OCI-LY7 (cell line): ENCODE results near the gene DIP2C. TPM values are rescaled to one million over a fixed set of nuclear protein-coding genes. Genes with fewer than 3 reads are reported as not detected.

Source experiments
- BruUV-seq: library from RNA; stranded (reverse); fragments of 400-500 nt; replicated peaks from 2 replicates; lab custom pipeline; 2021; lab: Mats Ljungman, UMichigan
- CTCF ChIA-PET: fragments of 300-600 bp; sonication (Branson Sonifier 250); formaldehyde crosslinking; loops from one replicate; lab custom pipeline; 2022; ENCODE audit warnings: antibody characterized with exemption; ENCODE audit not compliant: unreplicated experiment; lab: Charles Lee
- POLR2A ChIA-PET: fragments of 300-600 bp; sonication (Branson Sonifier 250); formaldehyde crosslinking; loops from one replicate; lab custom pipeline; 2022; ENCODE audit warnings: antibody characterized with exemption; lab: Charles Lee
- DNase-seq: peaks from one replicate; pipeline ENCODE4 v3.0.0-alpha.2; 2015; ENCODE audit warnings: low spot score
- H2AFZ ChIP-seq: fragments of 200-600 bp; sonication (generic), shearing (Covaris generic); 2 replicates; pipeline ENCODE4 v1.6.1; 2014; ENCODE audit warnings: mild to moderate bottlenecking, antibody characterized with exemption, low read length, moderate library complexity
- H3K27ac ChIP-seq: fragments of 200-600 bp; sonication (generic); 2 replicates; pipeline ENCODE4 v1.5.1; 2014; ENCODE audit warnings: mixed run types, low read depth, mild to moderate bottlenecking, moderate library complexity, low read length, inconsistent platforms; ENCODE audit not compliant: poor library complexity, severe bottlenecking
- H3K36me3 ChIP-seq: fragments of 200-600 bp; sonication (generic); 2 replicates; pipeline ENCODE4 v1.6.1; 2014; ENCODE audit warnings: mild to moderate bottlenecking, antibody characterized with exemption, low read length, moderate library complexity, mixed read lengths; ENCODE audit not compliant: insufficient read depth
- H3K4me1 ChIP-seq: fragments of 200-600 bp; sonication (generic); 2 replicates; pipeline ENCODE4 v1.5.1; 2014; ENCODE audit warnings: mild to moderate bottlenecking, low read length; ENCODE audit not compliant: insufficient read depth, poor library complexity, severe bottlenecking
- H3K4me2 ChIP-seq: fragments of 200-600 bp; sonication (generic); 2 replicates; pipeline ENCODE4 v1.6.1; 2014; ENCODE audit warnings: mild to moderate bottlenecking, low read length
- H3K4me3 ChIP-seq: fragments of 200-600 bp; sonication (generic); 2 replicates; pipeline ENCODE4 v1.5.1; 2014; ENCODE audit warnings: mild to moderate bottlenecking, low read depth, low read length; ENCODE audit not compliant: poor library complexity, severe bottlenecking
- H3K79me2 ChIP-seq: fragments of 200-600 bp; sonication (generic); 2 replicates; pipeline ENCODE4 v1.6.1; 2016; ENCODE audit warnings: low read depth, mild to moderate bottlenecking, low read length, moderate library complexity, mixed read lengths; ENCODE audit not compliant: insufficient read depth
- H3K9me2 ChIP-seq: fragments of 200-600 bp; sonication (generic); 2 replicates; pipeline ENCODE4 v1.6.1; 2016; ENCODE audit warnings: mild to moderate bottlenecking, low read length, mixed read lengths; ENCODE audit not compliant: insufficient read depth
- H3K9me3 ChIP-seq: fragments of 200-600 bp; sonication (generic); 2 replicates; pipeline ENCODE4 v1.6.1; 2014; ENCODE audit warnings: mild to moderate bottlenecking, mixed run types, low read length, mixed read lengths
- H4K20me1 ChIP-seq: fragments of 200-600 bp; sonication (generic); 2 replicates; pipeline ENCODE4 v1.6.1; 2014; ENCODE audit warnings: mild to moderate bottlenecking, antibody characterized with exemption, low read length, moderate library complexity, mixed read lengths; ENCODE audit not compliant: insufficient read depth
- EZH2phosphoT487 ChIP-seq: fragments of 200-600 bp; sonication (generic); IDR thresholded peaks from 2 replicates; pipeline ENCODE4 v1.6.1; 2018; ENCODE audit warnings: low read depth, borderline replicate concordance, mild to moderate bottlenecking, mixed run types, antibody characterized with exemption, low read length, moderate library complexity, mixed read lengths
- intact Hi-C: fragments of 100-400 bp; cut with micrococcal nuclease; formaldehyde crosslinking; loops from one replicate; pipeline ENCODE4 v1.10.0; 2022; ENCODE audit not compliant: unreplicated experiment
- total RNA-seq, 2 experiments: library from RNA; depleted of rRNA in 1 of 2; stranded (reverse); fragments of >200 nt in 1 of 2; shearing (Covaris generic) in 1 of 2; gene quantifications; 2 replicates each; pipeline ENCODE4 v1.2.3, GENCODE V29; 2014 to 2022
- TF ChIP-seq, protein P1 (sequence below): fragments of 200-600 bp; sonication (generic); conservative IDR thresholded peaks from 2 replicates; pipeline ENCODE4 v1.5.1; 2014; ENCODE audit warnings: mild to moderate bottlenecking, antibody characterized with exemption, low read length, moderate library complexity, mixed read lengths

Gene DIP2C
- total RNA-seq, 2 experiments from 2014 or later = 10.9 to 29.5 TPM

DNA sequence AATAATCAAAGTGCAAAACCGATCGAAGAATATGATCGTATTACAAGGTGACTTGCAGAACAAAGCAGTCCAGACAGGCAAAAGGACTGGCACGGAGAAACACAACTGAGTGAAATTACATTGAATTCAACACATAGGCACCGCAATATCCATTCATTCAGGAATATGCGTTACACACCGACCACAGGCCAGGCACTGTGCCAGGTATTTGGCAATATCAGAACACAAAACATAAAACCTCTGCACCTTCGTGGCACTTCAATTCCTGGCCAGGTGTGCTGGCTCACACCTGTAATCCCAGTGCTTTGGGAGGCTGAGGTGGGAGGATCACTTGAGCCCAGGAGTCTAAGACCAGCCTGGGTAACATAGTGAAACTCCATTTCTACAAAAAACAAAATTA, 187.9 kb downstream of the DIP2C start:
- H3K4me1 ChIP-seq = peaks cover 30% of the 10 kb centered on the region
- CTCF ChIA-PET = no interaction called here
- TF ChIP-seq, protein P1, sequence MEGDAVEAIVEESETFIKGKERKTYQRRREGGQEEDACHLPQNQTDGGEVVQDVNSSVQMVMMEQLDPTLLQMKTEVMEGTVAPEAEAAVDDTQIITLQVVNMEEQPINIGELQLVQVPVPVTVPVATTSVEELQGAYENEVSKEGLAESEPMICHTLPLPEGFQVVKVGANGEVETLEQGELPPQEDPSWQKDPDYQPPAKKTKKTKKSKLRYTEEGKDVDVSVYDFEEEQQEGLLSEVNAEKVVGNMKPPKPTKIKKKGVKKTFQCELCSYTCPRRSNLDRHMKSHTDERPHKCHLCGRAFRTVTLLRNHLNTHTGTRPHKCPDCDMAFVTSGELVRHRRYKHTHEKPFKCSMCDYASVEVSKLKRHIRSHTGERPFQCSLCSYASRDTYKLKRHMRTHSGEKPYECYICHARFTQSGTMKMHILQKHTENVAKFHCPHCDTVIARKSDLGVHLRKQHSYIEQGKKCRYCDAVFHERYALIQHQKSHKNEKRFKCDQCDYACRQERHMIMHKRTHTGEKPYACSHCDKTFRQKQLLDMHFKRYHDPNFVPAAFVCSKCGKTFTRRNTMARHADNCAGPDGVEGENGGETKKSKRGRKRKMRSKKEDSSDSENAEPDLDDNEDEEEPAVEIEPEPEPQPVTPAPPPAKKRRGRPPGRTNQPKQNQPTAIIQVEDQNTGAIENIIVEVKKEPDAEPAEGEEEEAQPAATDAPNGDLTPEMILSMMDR = no peak
- TF ChIP-seq EZH2phosphoT487 = no peak
- H3K27ac ChIP-seq = no peak overlapping the region
- POLR2A ChIA-PET = interaction anchor here (1.0 kb wide), 1 partner anchor 11 kb away, joined by 3 read pairs; no protein-coding TSS in a partner anchor
- no peak overlapping the region for H3K4me2 ChIP-seq
- peaks cover 7% of the 10 kb centered on the region; the same call in 1 of the 2 replicates for H4K20me1 ChIP-seq
- H3K9me3 ChIP-seq = peaks cover 28% of the 10 kb centered on the region
- no peak for DNase-seq
- H3K79me2 ChIP-seq = peaks cover 46% of the 10 kb centered on the region
- no TSS peak for BruUV-seq
- no peak overlapping the region for H2AFZ ChIP-seq
- intact Hi-C loops = no loop called here
- H3K4me3 ChIP-seq = no peak overlapping the region
- peaks cover 87% of the 10 kb centered on the region for H3K36me3 ChIP-seq
- no peaks in the 10 kb centered on the region for H3K9me2 ChIP-seq

DNA sequence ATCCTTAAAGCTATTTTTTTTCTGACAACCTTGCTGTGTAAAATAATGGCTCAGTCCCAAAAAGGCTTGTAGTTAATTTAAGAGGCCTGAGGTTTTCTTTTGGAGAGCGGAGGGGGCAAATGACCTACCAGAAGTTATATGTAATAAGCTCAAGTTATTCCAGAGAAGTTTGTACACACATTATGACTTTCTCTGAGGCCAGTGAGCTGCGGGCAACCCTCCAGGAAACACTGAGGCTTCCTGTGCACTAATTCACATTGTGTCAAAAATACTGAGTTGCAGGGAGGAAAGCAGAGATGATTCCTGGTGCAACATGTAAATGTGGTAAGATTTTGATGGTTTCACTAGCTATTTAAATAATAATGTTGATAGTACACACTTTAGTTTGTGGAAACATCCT, 188.6 kb downstream of the DIP2C start:
- no peak for DNase-seq
- H3K79me2 ChIP-seq = peaks cover 46% of the 10 kb centered on the region
- no peaks in the 10 kb centered on the region for H3K9me2 ChIP-seq
- no peak overlapping the region for H3K27ac ChIP-seq
- H3K9me3 ChIP-seq = peaks cover 21% of the 10 kb centered on the region
- no peak overlapping the region for H3K4me2 ChIP-seq
- POLR2A ChIA-PET = interaction anchor here (0.8 kb wide), 1 partner anchor 12 kb away, joined by 3 read pairs; no protein-coding TSS in a partner anchor
- BruUV-seq = no TSS peak
- H3K4me1 ChIP-seq = peaks cover 23% of the 10 kb centered on the region
- intact Hi-C loops = no loop called here
- peaks cover 7% of the 10 kb centered on the region; the same call in 1 of the 2 replicates for H4K20me1 ChIP-seq
- H3K4me3 ChIP-seq = no peak overlapping the region
- TF ChIP-seq, protein P1 = no peak
- no peak for TF ChIP-seq EZH2phosphoT487
- no peak overlapping the region for H2AFZ ChIP-seq
- CTCF ChIA-PET = interaction anchor here (0.6 kb wide), 1 partner anchor 66 kb away, joined by 4 read pairs; no protein-coding TSS in a partner anchor
- H3K36me3 ChIP-seq = peaks cover 83% of the 10 kb centered on the region

DNA sequence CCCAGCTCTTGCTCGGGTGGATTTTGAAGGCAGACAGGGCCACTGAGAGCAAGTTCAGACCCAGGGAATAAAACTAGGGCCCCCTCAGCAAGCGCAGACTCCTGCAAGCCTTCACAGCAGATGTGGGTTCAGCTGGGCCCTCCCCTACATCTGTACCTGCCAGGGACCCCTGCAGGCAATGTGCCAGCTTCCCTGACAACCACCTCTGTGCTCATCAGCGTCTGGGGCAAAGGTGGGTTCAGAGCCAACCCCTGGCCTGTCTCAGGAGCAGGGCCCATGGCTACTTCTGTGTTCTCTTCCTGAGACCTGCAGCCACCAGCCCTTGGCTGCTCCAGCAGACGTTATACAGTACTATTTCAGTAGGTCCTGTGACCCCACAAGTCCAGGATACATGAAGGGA, 189.5 kb downstream of the DIP2C start:
- intact Hi-C loops = no loop called here
- Histone ChIP-seq H4K20me1 (peaks cover 7% of the 10 kb centered on the region; the same call in 1 of the 2 replicates), H3K4me1 (peaks cover 17% of the 10 kb centered on the region), H3K9me3 (peaks cover 12% of the 10 kb centered on the region), H2AFZ (no peak overlapping the region), H3K9me2 (no peaks in the 10 kb centered on the region), H3K79me2 (peaks cover 46% of the 10 kb centered on the region), H3K4me3 (no peak overlapping the region), H3K36me3 (peaks cover 82% of the 10 kb centered on the region), H3K27ac (no peak overlapping the region), H3K4me2 (no peak overlapping the region)
- no TSS peak for BruUV-seq
- POLR2A ChIA-PET = interaction anchor here (0.6 kb wide), 1 partner anchor 13 kb away, joined by 3 read pairs; no protein-coding TSS in a partner anchor
- TF ChIP-seq EZH2phosphoT487 = no peak
- TF ChIP-seq, protein P1 = no peak
- DNase-seq = no peak
- CTCF ChIA-PET = no interaction called here
